Osteoblast (primary cell): ENCODE data around the gene ADORA2A. TPM values are rescaled to one million over a fixed set of nuclear protein-coding genes. Genes with fewer than 3 reads are reported as not detected.

Experiments
- DNase-seq: peaks from one replicate; pipeline ENCODE4 v3.0.0; 2011; ENCODE audit warnings: low spot score, mixed read lengths; ENCODE audit not compliant: insufficient read length; ENCODE audit errors: missing footprints
- H2AFZ ChIP-seq: 2 replicates; pipeline ENCODE4 v1.6.0; 2011; ENCODE audit warnings: mild to moderate bottlenecking, low read length
- H3K27ac ChIP-seq: 2 replicates; pipeline ENCODE4 v1.5.1; 2011; ENCODE audit warnings: mild to moderate bottlenecking, low read depth, low read length, moderate library complexity
- H3K27me3 ChIP-seq: 2 replicates; pipeline ENCODE4 v1.6.0; 2012; ENCODE audit warnings: mild to moderate bottlenecking, control low read depth, inconsistent platforms, low read length, moderate library complexity; ENCODE audit not compliant: insufficient read depth
- H3K36me3 ChIP-seq: 2 replicates; pipeline ENCODE4 v1.5.1; 2011; ENCODE audit warnings: mild to moderate bottlenecking, low read length, control low read depth, moderate library complexity; ENCODE audit not compliant: insufficient read depth
- H3K4me1 ChIP-seq: 2 replicates; pipeline ENCODE4 v1.5.1; 2011; ENCODE audit warnings: mild to moderate bottlenecking, low read length, control low read depth, moderate library complexity; ENCODE audit not compliant: insufficient read depth
- H3K4me2 ChIP-seq: 2 replicates; pipeline ENCODE4 v1.6.0; 2011; ENCODE audit warnings: mild to moderate bottlenecking, low read length; ENCODE audit not compliant: insufficient read depth
- H3K4me3 ChIP-seq: fragments of 200-600 bp; sonication (generic); 3 replicates; pipeline ENCODE4 v1.5.1; 2012; ENCODE audit warnings: mild to moderate bottlenecking, low read length, inconsistent platforms; ENCODE audit not compliant: insufficient read depth
- H3K79me2 ChIP-seq: 2 replicates; pipeline ENCODE4 v1.6.0; 2012; ENCODE audit warnings: mild to moderate bottlenecking, low read length, control low read depth, inconsistent platforms; ENCODE audit not compliant: insufficient read depth
- H3K9me3 ChIP-seq: 2 replicates; pipeline ENCODE4 v1.5.1; 2011; ENCODE audit warnings: low read depth, low read length, control low read depth
- H4K20me1 ChIP-seq: 2 replicates; pipeline ENCODE4 v1.6.0; 2012; ENCODE audit warnings: mild to moderate bottlenecking, low read length, control low read depth; ENCODE audit not compliant: insufficient read depth
- CTCF ChIP-seq: IDR thresholded peaks from 2 replicates; pipeline ENCODE4 v1.5.1; 2011; ENCODE audit warnings: mild to moderate bottlenecking, low read depth, low read length, moderate library complexity; ENCODE audit errors: extremely low read depth
- total RNA-seq: library from RNA; depleted of rRNA; stranded (reverse); fragments of >200 nt; gene quantifications from 2 replicates; pipeline ENCODE4 v1.2.3, GENCODE V29; 2012

ADORA2A gene
- total RNA-seq, 1 donor, result 0.72 TPM

- Histone ChIP-seq H3K4me1 (no peaks in the 10 kb centered on the region), H3K79me2 (no peaks in the 10 kb centered on the region), H4K20me1 (peaks cover 3% of the 10 kb centered on the region), H2AFZ (no peak overlapping the region), H3K4me2 (no peak overlapping the region), H3K4me3 (no peak overlapping the region), H3K36me3 (no peaks in the 10 kb centered on the region), H3K9me3 (no peaks in the 10 kb centered on the region), H3K27me3 (peaks cover 28% of the 10 kb centered on the region), H3K27ac (no peak overlapping the region)
- TF ChIP-seq CTCF, result no peak
- DNase-seq, result peak; percentile 68
Observed at GRCh38 chr22:24426436-24426835, 963 bp upstream of the ADORA2A start.

GRCh38 chr22:24426851-24427499 is 424 bp upstream of the ADORA2A start:
- Histone ChIP-seq H3K79me2 (no peaks in the 10 kb centered on the region), H3K4me3 (no peak overlapping the region), H3K27me3 (peaks cover 28% of the 10 kb centered on the region), H4K20me1 (peaks cover 3% of the 10 kb centered on the region), H3K9me3 (no peaks in the 10 kb centered on the region), H3K4me2 (no peak overlapping the region), H3K36me3 (no peaks in the 10 kb centered on the region), H3K4me1 (no peaks in the 10 kb centered on the region), H2AFZ (no peak overlapping the region), H3K27ac (no peak overlapping the region)
- no peak for TF ChIP-seq CTCF
- peak; percentile 75 for DNase-seq

- H3K4me3 ChIP-seq, result no peak overlapping the region
- H3K27me3 ChIP-seq, result peaks cover 28% of the 10 kb centered on the region
- no peak overlapping the region for H3K27ac ChIP-seq
- H3K4me2 ChIP-seq, result no peak overlapping the region
- peak; percentile 42 for DNase-seq
- H4K20me1 ChIP-seq, result peaks cover 3% of the 10 kb centered on the region
- H3K79me2 ChIP-seq, result no peaks in the 10 kb centered on the region
- no peaks in the 10 kb centered on the region for H3K9me3 ChIP-seq
- H2AFZ ChIP-seq, result no peak overlapping the region
- no peak for TF ChIP-seq CTCF
- no peaks in the 10 kb centered on the region for H3K36me3 ChIP-seq
- peaks cover 7% of the 10 kb centered on the region for H3K4me1 ChIP-seq
Observed at GRCh38 chr22:24428751-24429410, 1.5 kb downstream of the ADORA2A start.
